ENCODE measurements around the gene VAC14. TPM values are rescaled to one million over a fixed set of nuclear protein-coding genes. Genes with fewer than 3 reads are reported as not detected.
A peak's percentile ranks its signal among the peaks of the same experiment; 100 is the strongest.

Gene VAC14
- total RNA-seq, 1 donor from 2014 or later: 17.4 TPM

DNA sequence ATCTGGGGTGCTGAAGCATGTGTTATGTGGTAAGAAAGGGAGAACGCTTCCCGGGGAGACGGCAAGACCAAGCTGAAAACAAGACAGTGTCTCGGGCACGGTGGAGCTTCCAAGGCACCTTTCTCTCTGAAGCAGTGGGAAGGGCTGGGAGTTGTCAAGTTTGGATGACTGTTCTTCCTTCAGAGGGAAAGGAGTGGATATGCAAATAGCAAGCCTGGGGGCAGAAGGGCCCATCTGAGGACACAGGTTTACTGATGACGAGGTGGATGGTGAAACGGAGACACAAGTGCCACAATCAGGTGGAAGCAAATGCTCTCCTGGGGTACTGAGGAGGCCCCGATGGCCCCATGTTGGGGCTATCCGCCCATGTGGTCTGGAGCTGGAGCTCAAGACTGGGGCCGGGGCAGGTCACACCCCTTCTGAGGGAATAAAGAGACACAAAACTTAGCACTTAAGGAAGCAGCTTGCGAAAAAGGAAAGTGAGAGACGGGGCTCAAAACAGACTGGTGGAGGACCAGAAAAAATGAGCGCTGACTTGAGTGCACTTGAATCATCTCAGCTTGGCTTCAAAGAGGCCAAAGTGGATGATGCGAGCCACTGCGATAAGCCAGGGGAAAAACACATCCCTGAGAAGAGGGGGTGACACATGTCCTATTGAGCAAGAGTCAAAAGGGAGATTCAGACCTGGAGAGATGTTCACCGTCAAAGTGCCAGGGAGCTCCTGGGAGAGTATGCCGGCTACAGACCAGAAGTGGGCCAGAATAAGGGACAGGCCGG, 80.3 kb downstream of the VAC14 start:
- DNase-seq (no peak), ATAC-seq (ENCODE audit: poor library complexity) (no peak)
- intact Hi-C loops (cut with DNase I): no loop called here

DNA sequence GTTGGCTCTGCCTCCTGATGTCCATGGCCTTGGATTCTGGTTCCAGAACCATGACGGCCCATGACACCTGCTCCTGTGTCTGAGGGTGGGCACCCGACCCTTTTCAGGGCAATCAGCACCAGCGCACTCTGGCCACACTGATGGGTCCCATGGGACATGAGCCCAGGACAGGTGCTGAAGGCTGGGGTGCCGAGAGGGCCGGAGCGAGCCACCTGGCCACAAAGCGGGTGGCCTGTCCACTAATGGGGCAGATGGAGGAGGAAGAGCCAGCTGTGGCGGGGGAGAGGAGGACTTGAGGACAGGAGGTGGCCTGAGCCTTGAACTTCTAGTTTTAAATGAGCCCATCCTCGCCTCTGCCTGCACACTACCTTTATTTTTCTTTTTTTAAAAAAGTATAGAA, 83.9 kb downstream of the VAC14 start:
- intact Hi-C loops (cut with DNase I): no loop called here
- DNase-seq (no peak), ATAC-seq (ENCODE audit: poor library complexity) (no peak)

DNA sequence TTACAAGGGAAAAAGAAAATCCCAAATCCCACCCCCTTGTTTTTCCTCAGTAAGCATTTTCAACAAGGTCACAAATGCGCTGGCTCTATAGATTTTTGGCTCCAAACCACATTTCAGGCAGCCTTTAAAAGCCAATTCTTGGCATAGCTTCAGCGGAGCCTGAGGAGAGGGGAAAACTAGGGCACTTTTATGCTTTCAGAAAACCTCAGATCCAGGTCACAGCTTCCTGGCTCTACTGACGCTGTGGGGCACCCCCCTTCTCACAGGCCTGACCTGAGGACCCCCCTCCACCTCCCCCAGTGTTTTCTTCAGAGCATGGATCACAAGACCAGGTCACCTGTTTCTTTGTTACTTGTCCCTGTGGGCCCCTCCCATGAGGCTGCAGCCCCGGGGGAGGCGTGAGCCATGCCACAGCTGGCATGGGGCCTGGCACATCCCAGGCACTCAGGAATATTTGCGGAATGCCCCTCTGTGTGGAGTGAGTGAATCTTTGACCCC, 85.0 kb downstream of the VAC14 start:
- DNase-seq (no peak), ATAC-seq (ENCODE audit: poor library complexity) (peak; percentile 4)
- intact Hi-C loops (cut with DNase I): no loop called here

DNA sequence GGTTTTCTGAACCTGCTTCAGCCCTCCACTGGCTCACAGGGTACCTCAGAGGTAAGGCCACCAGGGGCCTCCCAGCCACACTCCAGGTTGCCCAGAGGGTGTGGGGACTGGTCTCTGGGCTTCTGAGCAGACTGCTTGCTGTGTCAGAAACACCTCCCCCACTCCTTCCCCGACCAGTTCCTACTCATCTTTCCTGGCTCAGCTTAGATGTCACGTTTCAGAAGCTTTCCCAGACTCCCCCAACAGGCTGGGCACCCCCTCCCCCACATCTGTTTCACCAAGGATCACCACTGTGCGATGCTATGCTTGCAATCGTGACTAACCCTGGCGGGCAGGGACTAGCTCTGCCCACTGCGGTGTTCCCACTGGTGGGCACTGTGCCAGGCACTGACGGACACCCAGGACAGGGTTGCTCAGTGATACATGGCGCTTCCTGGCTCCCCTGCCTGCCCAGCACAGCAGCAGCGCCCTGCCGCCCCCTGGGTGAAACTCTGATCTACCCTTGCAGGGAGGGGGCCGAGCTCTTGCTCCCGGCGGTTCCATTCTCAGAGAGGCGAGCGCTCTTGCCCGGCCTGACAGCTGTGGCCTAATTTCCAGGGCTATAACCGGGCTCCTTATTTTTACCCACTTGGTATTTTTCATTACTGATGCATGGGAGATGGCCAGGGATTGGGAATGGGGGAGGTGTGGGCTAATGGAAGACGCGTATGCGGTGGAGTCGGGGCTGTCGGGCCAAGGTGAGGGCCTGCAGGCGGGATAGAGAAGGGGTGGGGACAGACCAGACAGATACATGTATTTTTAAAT, 85.7 kb downstream of the VAC14 start:
- peak; percentile 86 for DNase-seq
- intact Hi-C loops (cut with DNase I): no loop called here

DNA sequence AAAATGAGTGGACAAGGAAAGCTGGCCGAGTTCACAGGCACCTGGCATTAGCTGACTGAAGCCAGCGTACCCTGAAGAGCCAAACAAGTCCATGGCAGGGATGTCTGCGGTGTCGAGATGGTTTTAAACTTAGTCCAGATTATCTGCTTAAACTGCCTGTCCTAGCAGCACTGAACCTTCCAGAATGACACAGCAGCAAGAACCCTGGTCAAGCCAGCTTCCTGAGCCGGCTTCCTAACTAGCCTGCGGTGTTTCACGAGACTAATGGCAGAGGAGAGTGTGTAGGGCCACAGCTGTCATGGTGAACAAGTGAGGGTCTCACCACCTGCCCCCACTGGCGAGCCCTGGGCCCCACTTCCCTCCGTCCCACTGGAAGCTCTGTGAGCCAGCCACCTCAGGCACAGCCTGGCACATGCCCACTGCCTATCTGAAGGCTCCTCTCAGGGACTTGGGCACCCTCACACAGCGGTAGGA, 86.3 kb downstream of the VAC14 start:
- intact Hi-C loops (cut with DNase I): no loop called here
- DNase-seq (no peak), ATAC-seq (ENCODE audit: poor library complexity) (peak; percentile 46)

More for the DNA sequence above, 85.7 kb downstream of the VAC14 start:
- peak; percentile 84 for ATAC-seq (ENCODE audit: poor library complexity)

DNA sequence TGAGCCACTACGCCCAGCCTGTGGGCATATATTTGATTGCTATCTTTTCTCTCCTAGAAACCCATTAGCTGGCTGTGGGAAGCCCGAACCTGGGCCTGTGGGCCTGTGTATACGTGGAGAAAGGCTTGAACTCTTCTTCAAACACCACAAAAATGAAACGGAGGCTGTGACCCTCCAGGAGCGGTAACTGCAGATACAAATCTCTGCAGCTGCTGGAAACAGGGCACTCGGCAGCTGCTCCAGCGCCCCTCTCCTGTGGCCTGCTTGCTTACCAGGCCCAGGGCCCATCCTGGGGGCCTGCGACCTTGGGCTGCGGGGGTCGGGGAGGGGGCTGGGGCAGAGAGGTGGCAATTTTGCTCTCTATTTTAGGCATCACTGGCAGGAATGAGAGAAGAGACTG, 87.1 kb downstream of the VAC14 start:
- intact Hi-C loops (cut with DNase I): no loop called here
- ATAC-seq (ENCODE audit: poor library complexity): no peak
- DNase-seq: no peak

DNA sequence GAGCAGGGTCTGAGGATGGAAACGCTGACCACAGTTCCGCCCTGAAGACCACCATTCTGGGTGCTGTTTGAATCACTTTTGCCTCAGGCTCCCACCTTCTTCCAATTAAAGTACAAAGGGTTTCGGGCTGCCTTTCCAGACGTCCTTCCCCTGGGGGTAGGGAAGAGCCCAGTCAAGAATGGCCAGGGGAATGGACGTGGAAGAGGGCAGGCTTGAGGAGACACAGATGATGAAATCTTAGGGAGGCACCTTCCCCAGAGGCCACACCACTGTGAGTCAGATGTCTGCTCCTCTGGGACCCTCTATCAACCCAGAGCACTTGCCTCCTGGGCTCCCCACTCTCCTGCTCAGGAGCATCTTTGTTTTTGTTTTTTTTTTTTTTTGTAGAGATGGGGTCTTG, 87.6 kb downstream of the VAC14 start:
- DNase-seq (no peak), ATAC-seq (ENCODE audit: poor library complexity) (no peak)
- intact Hi-C loops (cut with DNase I): no loop called here

DNA sequence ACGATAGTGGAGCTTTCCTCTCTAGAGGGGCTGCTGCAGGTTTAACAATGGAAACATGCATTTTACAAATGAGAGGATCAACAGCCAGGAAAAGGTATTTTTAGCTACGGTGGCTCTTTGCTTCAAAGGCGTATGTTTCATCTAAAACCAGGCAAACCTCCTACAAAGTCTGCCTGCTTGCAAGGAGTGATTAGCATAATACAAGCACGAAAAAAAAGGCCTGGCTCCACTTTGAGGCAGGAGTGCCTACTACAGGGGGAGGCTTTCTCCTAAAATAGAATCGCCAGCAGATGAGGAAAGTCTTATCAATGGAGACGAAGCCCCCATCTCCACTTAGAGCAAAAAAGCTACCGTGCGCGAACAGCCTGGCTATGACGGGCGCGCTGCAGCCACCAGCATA, 88.0 kb downstream of the VAC14 start:
- no peak for DNase-seq
- intact Hi-C loops (cut with DNase I): no loop called here
- no peak for ATAC-seq (ENCODE audit: poor library complexity)

DNA sequence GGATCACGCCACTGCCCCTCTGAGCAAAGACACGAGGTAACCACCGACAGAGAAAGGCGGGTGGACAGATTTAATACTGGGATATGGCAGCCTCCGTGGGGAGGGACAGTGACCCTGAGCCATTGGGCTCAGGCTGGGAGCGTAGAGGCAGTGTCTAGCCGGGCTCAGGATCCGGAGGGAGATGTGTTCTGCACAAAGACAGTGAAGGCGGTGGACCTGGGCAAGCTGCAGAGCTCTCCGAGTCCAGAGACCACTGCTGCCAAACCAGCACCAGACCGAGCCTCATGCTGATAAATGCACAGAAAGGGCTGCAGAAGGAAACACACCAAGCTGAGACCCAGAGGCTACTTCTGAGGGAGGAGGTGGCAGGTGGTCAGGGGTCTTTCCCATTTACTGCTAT, 88.6 kb downstream of the VAC14 start:
- ATAC-seq (ENCODE audit: poor library complexity): no peak
- intact Hi-C loops (cut with DNase I): no loop called here
- DNase-seq: no peak

DNA sequence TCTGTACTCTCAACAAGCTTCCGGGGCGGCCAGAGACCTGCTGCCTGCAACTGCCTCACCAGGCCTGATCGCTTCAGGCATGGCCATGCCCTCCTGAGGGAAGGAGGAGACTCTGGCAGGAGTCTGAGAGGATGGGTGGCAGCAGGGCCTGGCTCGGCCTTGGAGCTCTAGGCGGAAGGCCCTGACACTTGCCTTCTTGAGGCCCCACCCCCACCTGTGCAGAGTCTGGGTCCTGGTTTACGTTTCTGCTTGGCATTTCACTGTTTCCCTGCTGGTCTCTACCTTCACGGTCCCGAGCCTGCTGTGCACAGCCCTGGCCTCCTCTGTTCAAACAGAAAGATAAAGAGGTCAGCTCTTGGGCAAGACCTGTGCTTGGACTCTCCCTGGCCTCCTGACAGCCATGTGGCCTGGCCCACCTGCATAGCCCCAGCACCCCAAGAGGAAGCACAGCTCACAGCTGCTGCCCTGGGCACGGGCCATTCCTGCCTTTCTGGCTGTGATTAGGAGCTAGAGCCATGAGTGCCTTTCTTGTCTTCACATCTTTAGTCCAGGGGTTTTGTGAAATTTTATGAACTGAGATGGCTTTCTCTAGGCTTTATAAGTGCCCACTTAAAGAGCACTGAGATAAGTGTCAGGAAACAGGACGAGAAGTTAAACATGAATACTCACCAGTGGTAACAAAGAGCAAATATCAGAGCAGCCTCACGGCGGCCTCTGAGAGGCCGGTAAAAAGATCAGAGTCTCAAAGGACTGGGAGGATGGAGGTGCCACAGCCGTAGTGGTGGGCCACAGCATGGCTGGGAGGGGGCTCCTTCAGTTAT, 89.5 kb downstream of the VAC14 start:
- ATAC-seq (ENCODE audit: poor library complexity) (no peak), DNase-seq (no peak)

DNA sequence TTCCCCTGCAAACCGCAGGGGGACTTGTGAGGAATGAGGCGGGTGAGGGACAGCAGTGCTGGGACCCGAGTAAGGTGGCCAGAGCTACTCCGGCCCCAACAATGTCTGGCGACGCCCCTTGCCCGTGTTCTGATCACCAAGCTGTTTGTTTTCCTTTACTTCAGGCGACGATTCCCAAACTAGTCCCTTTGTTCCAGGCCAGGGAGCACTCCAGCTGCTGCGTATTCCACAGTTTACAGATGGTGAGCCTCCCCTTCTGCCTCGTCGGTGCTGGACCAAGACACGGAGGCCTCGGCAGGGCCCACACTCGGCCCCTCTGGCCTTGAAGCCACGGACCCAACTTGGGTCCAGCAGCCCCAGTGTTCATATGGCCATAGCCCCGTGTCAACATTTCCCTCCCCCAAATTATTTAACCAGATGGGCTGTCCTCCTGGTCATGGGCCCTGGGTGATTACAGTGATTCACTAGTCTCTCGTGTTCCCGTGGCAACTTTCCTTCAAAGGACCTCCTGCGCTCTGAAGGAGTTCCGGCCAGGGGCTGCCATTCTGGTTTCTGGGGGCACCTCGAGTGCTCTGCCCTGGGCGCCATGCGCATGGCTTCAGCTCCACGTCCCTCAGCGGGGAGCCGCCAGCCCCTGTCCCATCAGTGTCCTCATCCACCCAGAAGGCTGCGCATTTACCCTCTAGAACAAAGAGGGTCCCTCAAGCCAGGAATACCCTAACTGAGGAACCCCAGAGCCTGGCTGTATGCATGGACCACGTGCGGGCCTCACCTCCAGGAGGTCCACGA, 90.3 kb downstream of the VAC14 start:
- ATAC-seq (ENCODE audit: poor library complexity): no peak
- DNase-seq: no peak
- intact Hi-C loops (cut with DNase I): no loop called here

More for the DNA sequence above, 89.5 kb downstream of the VAC14 start:
- intact Hi-C loops (cut with DNase I): no loop called here

DNA sequence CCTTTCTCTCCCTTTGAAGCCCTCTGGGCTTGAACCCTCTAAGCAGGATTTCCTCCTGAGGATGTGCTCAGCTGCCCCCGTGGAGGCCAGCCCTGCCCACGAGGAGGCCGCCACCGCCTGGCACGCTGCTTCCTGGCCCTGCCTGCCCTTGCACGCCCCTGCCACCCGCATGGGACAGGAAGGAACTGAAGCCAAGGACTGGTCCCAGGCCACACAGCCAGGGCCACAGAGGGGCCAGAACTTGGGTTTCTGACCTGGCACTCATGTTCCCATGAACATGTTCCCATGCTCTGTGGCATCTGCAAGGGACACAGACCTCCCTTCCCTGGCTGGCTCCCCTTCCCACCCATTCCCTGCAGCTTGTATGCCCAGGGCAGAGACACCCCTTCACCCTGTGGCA, 91.0 kb downstream of the VAC14 start:
- no peak for ATAC-seq (ENCODE audit: poor library complexity)
- intact Hi-C loops (cut with DNase I): no loop called here
- DNase-seq: no peak

DNA sequence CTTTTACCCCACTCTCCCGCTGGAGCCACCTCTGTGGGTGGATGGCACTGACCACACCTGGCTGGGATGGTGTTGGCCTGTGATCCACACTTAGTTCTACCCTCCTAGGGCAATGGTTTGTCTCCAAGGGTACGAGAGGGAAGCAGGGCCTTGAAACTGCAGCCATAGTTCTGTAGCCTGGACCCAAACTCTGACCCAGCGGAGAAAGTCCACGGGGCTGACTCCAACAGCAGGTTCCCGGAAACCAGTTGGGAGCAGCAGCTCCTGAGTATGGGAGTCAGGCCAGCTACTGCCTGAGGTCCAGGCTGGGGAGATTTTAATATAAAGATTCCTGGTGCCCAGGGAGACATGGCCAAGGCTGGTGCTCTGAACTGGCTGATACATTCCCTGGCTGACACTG, 91.5 kb downstream of the VAC14 start:
- ATAC-seq (ENCODE audit: poor library complexity): no peak
- DNase-seq: no peak
- intact Hi-C loops (cut with DNase I): no loop called here

DNA sequence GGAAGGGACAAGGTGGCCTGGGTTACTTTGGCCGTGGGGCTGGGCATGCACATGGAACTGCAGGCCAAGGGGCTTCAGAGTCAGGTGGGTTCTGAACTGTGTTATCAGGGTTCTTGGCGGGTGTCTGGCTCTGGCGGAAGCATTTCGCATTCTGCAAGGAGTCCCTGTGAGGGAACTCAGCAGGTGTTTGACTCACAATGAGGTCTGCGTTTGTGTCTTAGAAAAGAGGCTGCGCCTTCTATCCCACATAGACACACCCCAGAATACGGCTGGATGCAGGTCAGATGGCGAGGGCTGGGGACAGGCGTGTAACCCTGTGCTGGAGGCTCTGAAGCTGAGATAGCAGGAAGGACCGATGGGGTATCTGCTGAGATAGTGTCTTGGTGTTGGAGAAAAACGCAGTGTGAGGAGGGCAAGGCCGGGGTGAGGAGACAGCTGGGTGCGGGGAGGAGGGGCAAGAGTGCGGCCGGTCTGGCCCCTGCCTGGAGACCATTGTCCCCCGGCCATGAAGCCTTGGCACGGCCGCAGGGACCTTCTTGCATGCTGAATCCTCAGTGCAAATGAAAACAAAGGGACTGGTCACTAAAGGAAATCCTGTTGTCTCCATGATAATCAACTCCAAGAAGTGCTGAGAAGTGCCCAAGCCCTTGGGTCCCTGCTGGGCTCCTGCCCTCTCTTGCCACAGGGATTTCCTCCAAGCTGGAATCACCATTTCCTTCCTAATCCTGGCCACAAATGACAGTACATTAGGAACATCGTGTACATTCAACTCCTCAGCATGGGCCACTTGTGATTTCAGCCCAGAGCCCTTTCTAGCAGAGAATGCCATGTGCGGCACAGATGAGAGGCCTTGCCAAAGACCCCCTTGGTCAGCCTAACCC, 92.4 kb downstream of the VAC14 start:
- intact Hi-C loops (cut with DNase I): no loop called here
- DNase-seq (no peak), ATAC-seq (ENCODE audit: poor library complexity) (no peak)

DNA sequence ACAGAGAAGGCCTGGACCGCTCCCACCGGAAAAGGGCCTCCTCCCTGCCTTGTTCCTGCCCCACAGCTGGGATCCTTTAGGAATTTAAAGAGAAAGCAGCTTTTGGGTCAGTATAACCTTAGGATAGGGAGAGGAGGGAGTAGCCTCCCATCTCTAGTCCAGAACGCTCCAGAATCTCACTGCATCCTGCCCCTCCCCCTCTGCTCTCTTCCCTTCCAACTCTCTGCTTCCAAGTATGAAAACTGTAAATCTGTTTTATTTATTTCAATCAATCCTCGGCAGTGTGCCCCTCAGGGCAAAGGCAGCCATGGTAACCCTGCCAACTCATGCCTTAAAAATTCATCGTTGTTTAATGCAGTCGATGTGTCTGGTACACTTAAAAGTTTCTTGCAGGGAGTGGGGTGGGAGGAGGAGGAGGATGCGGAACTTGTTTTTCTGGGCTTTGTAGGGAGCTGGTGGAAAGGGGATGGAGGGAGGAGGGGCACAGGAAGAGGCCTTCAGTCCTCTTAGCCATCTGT, 94.0 kb downstream of the VAC14 start:
- intact Hi-C loops (cut with DNase I): no loop called here
- ATAC-seq (ENCODE audit: poor library complexity): no peak
- DNase-seq: no peak

DNA sequence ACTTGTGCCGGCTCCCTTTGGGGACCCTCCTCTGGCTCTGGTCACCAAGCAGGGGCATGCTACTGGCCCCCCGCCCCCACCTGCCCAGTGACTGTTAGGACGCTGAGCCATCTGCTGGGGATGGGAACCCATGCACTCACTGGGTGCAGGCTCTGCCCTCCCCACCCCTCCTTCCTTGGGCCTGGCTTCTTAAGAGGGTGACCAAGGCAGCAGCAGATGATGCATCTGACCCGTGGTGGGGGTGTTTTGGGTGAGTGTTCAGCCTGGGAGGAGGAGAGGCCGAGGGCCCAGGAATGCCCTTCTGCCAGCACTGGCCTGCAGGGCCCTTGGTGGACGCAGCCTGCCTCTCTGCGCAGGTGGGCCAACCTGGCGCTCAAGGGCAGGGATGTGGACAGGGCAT, 95.9 kb downstream of the VAC14 start:
- no peak for ATAC-seq (ENCODE audit: poor library complexity)
- intact Hi-C loops (cut with DNase I): no loop called here

DNA sequence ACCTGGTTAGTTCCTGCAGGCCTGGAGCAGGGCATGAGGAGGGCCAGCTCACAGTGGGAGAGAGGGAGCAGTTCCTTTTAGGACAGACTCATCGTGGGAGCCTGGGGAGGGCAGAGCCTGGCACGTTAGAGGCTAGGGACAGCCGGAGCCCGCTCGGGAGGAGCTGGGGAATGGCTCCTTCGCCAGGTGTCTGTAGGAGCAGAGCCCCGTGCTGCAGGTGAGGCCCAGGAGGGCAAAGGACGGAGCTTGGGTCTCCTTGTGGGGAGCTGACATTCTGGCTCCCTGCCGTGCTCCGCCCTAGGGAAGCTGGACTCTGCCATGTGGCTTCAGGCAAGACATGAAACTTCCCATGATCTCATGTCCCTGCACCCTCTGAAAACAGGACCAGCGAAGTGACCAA, 96.4 kb downstream of the VAC14 start:
- intact Hi-C loops (cut with DNase I): no loop called here
- ATAC-seq (ENCODE audit: poor library complexity) (no peak), DNase-seq (no peak)

More for the DNA sequence above, 95.9 kb downstream of the VAC14 start:
- DNase-seq: no peak
